ENCODE results near the gene PCDHGA2.
"Not testable (repeated sequence)": the region's sequence is repeated elsewhere in the genome, so short reads cannot be mapped to it uniquely, and the experiment has no call there.

PCDHGA2 gene

GRCh38 chr5:141371572-141372475 is 33.3 kb downstream of the PCDHGA2 start:
- DNase-seq (ENCODE audit: low read depth) = no peak
- TF ChIP-seq CTCF (IDR thresholded peaks at IDR 0.05; ENCODE audit: low read length, missing control alignments) = no peak
- no peak overlapping the region for H3K4me3 ChIP-seq (replicated peaks; ENCODE audit: low read depth, low read length)

GRCh38 chr5:141373673-141374317 is 35.2 kb downstream of the PCDHGA2 start, which contains the start of gene PCDHGA6:
Gene PCDHGA6 (plus strand): TSS chr5:141373891. CDS start chr5:141374084, 193 bp downstream.
- peak; percentile 66 for TF ChIP-seq CTCF (IDR thresholded peaks at IDR 0.05; ENCODE audit: low read length, missing control alignments)
- H3K4me3 ChIP-seq (replicated peaks; ENCODE audit: low read depth, low read length) = peak within 1 kb of the TSS; percentile 57
- DNase-seq (ENCODE audit: low read depth) = peak; percentile 73

GRCh38 chr5:141374627-141375026 is 36.1 kb downstream of the PCDHGA2 start:
- H3K4me3 ChIP-seq (replicated peaks; ENCODE audit: low read depth, low read length) = peak overlapping the region; percentile 57
- no peak for TF ChIP-seq CTCF (IDR thresholded peaks at IDR 0.05; ENCODE audit: low read length, missing control alignments)
- no peak for DNase-seq (ENCODE audit: low read depth)

- not testable (repeated sequence) for DNase-seq (ENCODE audit: low read depth); H3K4me3 ChIP-seq (replicated peaks; ENCODE audit: low read depth, low read length)
Observed at GRCh38 chr5:141375444-141376155, 37.0 kb downstream of the PCDHGA2 start.

GRCh38 chr5:141382469-141383294 is 44.1 kb downstream of the PCDHGA2 start, which contains the start of gene PCDHGA7:
Gene PCDHGA7 (plus strand): TSS chr5:141382742. CDS start chr5:141382900, 158 bp downstream.
- H3K4me3 ChIP-seq (replicated peaks; ENCODE audit: low read depth, low read length) = peak within 1 kb of the TSS; percentile 57
- DNase-seq (ENCODE audit: low read depth) = peak; percentile 70
- TF ChIP-seq CTCF (IDR thresholded peaks at IDR 0.05; ENCODE audit: low read length, missing control alignments) = peak; percentile 64

- DNase-seq (ENCODE audit: low read depth) = no peak
- TF ChIP-seq CTCF (IDR thresholded peaks at IDR 0.05; ENCODE audit: low read length, missing control alignments) = no peak
- peak overlapping the region; percentile 57 for H3K4me3 ChIP-seq (replicated peaks; ENCODE audit: low read depth, low read length)
Observed at GRCh38 chr5:141383345-141383744, 44.8 kb downstream of the PCDHGA2 start.
